NB4 (cell line): ENCODE measurements around the gene GAS7.

ENCODE experiments used
- MAX ChIP-seq: IDR thresholded peaks from 2 replicates; pipeline ENCODE4 v1.6.1; 2011; ENCODE audit warnings: low read depth, low read length
- MYC ChIP-seq: IDR thresholded peaks from 2 replicates; pipeline ENCODE4 v1.6.1; 2011; ENCODE audit warnings: low read depth, low read length
- POLR2A ChIP-seq: IDR thresholded peaks from 2 replicates; pipeline ENCODE4 v1.6.1; 2011; ENCODE audit warnings: mild to moderate bottlenecking; ENCODE audit not compliant: insufficient read length; ENCODE audit errors: extremely low read depth
- TF ChIP-seq, protein P1 (sequence below): IDR thresholded peaks from one replicate; pipeline ENCODE4 v1.5.1; 2012; ENCODE audit warnings: low read depth, low read length

- TF ChIP-seq, protein P1, sequence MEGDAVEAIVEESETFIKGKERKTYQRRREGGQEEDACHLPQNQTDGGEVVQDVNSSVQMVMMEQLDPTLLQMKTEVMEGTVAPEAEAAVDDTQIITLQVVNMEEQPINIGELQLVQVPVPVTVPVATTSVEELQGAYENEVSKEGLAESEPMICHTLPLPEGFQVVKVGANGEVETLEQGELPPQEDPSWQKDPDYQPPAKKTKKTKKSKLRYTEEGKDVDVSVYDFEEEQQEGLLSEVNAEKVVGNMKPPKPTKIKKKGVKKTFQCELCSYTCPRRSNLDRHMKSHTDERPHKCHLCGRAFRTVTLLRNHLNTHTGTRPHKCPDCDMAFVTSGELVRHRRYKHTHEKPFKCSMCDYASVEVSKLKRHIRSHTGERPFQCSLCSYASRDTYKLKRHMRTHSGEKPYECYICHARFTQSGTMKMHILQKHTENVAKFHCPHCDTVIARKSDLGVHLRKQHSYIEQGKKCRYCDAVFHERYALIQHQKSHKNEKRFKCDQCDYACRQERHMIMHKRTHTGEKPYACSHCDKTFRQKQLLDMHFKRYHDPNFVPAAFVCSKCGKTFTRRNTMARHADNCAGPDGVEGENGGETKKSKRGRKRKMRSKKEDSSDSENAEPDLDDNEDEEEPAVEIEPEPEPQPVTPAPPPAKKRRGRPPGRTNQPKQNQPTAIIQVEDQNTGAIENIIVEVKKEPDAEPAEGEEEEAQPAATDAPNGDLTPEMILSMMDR, result no peak
- no peak for TF ChIP-seq POLR2A
- TF ChIP-seq MYC, result no peak
- TF ChIP-seq MAX, result no peak
These were observed 187.7 kb downstream of the GAS7 start for GRCh38 chr17:10010752-10011151.
